SU-DHL-6 (cell line): ENCODE results near the gene EVI5L.

Experiments
- EZH2phosphoT487 ChIP-seq: fragments of 200-600 bp; sonication (generic), shearing (Covaris generic); conservative IDR thresholded peaks from 2 replicates; pipeline ENCODE4 v1.6.1; 2018; ENCODE audit warnings: mild to moderate bottlenecking, antibody characterized with exemption, low read length, moderate library complexity, mixed read lengths
- TF ChIP-seq, protein P1 (sequence below): fragments of 200-600 bp; sonication (generic); IDR thresholded peaks from one replicate; pipeline ENCODE4 v1.5.1; 2017; ENCODE audit warnings: antibody characterized with exemption, mild to moderate bottlenecking, low read length, moderate library complexity; ENCODE audit not compliant: insufficient read depth, poor library complexity, severe bottlenecking

DNA sequence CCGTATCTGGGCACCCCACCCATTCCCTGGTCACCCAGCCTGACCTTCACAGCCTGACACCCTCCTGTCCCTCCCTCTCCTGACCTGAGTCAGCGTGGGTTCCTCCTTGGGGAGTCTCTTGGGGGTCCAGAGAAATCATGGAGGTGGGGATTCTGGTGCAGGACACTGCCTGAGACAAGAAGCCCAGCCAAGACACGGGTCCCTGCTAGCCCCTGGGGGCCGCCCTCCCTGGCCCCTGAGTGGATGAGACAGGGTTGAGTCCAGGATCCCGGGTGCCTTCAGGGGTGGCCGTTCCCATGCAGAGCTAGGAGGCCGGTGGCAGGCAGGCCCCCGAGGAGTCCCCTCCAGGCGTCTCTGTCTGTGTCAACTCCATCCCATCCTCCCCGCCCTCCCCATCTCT is 75.2 kb downstream of the EVI5L start:
- TF ChIP-seq, protein P1, sequence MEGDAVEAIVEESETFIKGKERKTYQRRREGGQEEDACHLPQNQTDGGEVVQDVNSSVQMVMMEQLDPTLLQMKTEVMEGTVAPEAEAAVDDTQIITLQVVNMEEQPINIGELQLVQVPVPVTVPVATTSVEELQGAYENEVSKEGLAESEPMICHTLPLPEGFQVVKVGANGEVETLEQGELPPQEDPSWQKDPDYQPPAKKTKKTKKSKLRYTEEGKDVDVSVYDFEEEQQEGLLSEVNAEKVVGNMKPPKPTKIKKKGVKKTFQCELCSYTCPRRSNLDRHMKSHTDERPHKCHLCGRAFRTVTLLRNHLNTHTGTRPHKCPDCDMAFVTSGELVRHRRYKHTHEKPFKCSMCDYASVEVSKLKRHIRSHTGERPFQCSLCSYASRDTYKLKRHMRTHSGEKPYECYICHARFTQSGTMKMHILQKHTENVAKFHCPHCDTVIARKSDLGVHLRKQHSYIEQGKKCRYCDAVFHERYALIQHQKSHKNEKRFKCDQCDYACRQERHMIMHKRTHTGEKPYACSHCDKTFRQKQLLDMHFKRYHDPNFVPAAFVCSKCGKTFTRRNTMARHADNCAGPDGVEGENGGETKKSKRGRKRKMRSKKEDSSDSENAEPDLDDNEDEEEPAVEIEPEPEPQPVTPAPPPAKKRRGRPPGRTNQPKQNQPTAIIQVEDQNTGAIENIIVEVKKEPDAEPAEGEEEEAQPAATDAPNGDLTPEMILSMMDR: no peak
- no peak for TF ChIP-seq EZH2phosphoT487
